ENCODE measurements around the gene ACOT7. TPM values are rescaled to one million over a fixed set of nuclear protein-coding genes. Genes with fewer than 3 reads are reported as not detected.
A peak's percentile ranks its signal among the peaks of the same experiment; 100 is the strongest.

The ACOT7 gene
- total RNA-seq, 1 experiment from 2014 or later: 24.4 TPM

- DNase-seq (ENCODE audit: extremely low read depth, low read depth): no peak
These were observed 44.9 kb downstream of the ACOT7 start for GRCh38 chr1:6348511-6349191.

GRCh38 chr1:6347641-6348487 lies 45.7 kb downstream of the ACOT7 start:
- peak; percentile 25 for DNase-seq (ENCODE audit: extremely low read depth, low read depth)

GRCh38 chr1:6345460-6345859 lies 48.1 kb downstream of the ACOT7 start:
- no peak for DNase-seq (ENCODE audit: extremely low read depth, low read depth)

- no peak for DNase-seq (ENCODE audit: extremely low read depth, low read depth)
These were observed 48.6 kb downstream of the ACOT7 start for GRCh38 chr1:6345009-6345408.

GRCh38 chr1:6343506-6344405 lies 49.8 kb downstream of the ACOT7 start:
- peak; percentile 66 for DNase-seq (ENCODE audit: extremely low read depth, low read depth)

GRCh38 chr1:6342056-6342455 lies 51.5 kb downstream of the ACOT7 start:
- no peak for DNase-seq (ENCODE audit: extremely low read depth, low read depth)

GRCh38 chr1:6338695-6339094 lies 54.9 kb downstream of the ACOT7 start:
- DNase-seq (ENCODE audit: extremely low read depth, low read depth): no peak

- DNase-seq (ENCODE audit: extremely low read depth, low read depth): no peak
These were observed 56.6 kb downstream of the ACOT7 start for GRCh38 chr1:6336776-6337622.

- DNase-seq (ENCODE audit: extremely low read depth, low read depth): no peak
These were observed 59.1 kb downstream of the ACOT7 start for GRCh38 chr1:6334261-6334993.

- no peak for DNase-seq (ENCODE audit: extremely low read depth, low read depth)
These were observed 60.7 kb downstream of the ACOT7 start for GRCh38 chr1:6332821-6333220.

- no peak for DNase-seq (ENCODE audit: extremely low read depth, low read depth)
These were observed 61.9 kb downstream of the ACOT7 start for GRCh38 chr1:6331543-6332273.

GRCh38 chr1:6330410-6330911 lies 63.1 kb downstream of the ACOT7 start:
- no peak for DNase-seq (ENCODE audit: extremely low read depth, low read depth)

GRCh38 chr1:6329851-6330250 lies 63.7 kb downstream of the ACOT7 start:
- DNase-seq (ENCODE audit: extremely low read depth, low read depth): no peak

GRCh38 chr1:6329396-6329795 lies 64.2 kb downstream of the ACOT7 start:
- DNase-seq (ENCODE audit: extremely low read depth, low read depth): no peak

- DNase-seq (ENCODE audit: extremely low read depth, low read depth): no peak
These were observed 64.9 kb downstream of the ACOT7 start for GRCh38 chr1:6328696-6329095.

GRCh38 chr1:6328091-6328490 lies 65.5 kb downstream of the ACOT7 start:
- DNase-seq (ENCODE audit: extremely low read depth, low read depth): no peak

GRCh38 chr1:6325482-6325881 lies 68.1 kb downstream of the ACOT7 start:
- no peak for DNase-seq (ENCODE audit: extremely low read depth, low read depth)

- DNase-seq (ENCODE audit: extremely low read depth, low read depth): no peak
These were observed 71.4 kb downstream of the ACOT7 start for GRCh38 chr1:6322161-6322560.

GRCh38 chr1:6321205-6321604 lies 72.4 kb downstream of the ACOT7 start:
- DNase-seq (ENCODE audit: extremely low read depth, low read depth): no peak
